GM21619 (cell line): ENCODE results near the gene ELANE.

Source experiments
- ATAC-seq: cut with Tn5 transposase; IDR thresholded peaks from one replicate; pipeline ENCODE4 v1.9.1; 2021; ENCODE audit not compliant: unreplicated experiment

Gene ELANE

GRCh38 chr19:861141-861755 lies 9.1 kb downstream of the ELANE start:
- ATAC-seq = no peak

DNA sequence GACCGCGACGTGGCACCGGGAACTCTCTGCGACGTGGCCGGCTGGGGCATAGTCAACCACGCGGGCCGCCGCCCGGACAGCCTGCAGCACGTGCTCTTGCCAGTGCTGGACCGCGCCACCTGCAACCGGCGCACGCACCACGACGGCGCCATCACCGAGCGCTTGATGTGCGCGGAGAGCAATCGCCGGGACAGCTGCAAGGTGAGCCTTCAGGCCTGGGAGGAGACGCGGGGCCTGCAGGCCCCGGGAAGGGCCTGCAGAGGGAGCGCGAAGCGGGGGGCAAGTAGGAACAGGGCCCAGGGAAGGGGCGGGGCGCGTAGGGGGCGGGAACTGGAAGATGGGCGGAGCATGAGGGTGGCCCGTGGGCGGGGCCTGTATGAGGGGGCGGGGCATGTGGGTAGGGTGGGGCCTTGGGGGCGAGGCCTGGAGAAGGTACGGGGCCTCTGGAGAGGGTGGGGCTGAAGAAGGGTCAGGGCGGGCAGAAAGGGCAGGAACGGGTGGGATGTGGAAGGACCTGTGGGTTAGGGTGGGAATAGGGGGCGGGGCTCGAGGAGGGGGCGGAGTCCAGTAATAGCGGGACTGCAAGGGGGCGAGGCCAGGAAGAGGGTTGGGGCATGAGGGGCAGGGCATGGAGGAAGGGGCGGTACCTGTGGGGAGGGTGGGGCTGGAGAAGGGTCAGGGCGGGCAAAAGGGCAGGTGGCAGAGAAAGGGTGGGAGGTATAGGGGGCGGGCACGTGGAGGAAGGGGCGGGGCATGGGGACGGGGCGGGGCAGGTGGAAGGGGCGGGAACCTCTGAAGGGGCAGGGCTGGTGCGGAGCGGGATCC lies 9.9 kb downstream of the ELANE start:
- ATAC-seq = no peak

DNA sequence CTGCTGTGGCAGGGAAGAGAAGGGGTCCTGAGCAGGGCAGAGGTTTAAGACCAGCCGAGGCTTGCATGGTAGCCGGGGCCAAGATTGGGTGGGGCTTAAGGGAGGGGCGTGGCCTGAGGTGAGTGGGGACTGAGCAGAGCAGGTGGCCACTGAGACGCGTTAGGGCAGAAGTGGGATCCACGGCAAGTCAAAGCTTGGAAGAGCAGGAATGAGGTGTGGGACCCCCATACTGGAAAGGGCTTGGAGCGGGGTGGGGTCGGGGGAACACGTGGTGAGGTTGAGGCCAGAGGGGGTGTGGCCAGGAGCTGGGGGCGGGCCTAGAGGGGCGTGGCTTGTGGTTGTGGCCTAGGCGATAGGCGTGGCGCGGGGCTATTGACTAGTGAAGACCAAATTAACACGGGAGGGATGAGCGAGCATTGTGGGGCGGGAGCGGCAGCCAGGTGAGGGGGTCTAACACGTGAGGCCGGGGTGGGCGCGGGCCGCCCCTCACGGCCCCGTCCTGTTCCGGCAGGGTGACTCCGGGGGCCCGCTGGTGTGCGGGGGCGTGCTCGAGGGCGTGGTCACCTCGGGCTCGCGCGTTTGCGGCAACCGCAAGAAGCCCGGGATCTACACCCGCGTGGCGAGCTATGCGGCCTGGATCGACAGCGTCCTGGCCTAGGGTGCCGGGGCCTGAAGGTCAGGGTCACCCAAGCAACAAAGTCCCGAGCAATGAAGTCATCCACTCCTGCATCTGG lies 10.6 kb downstream of the ELANE start:
- no peak for ATAC-seq

- no peak for ATAC-seq
Observed at GRCh38 chr19:863315-863620, 11.2 kb downstream of the ELANE start.

DNA sequence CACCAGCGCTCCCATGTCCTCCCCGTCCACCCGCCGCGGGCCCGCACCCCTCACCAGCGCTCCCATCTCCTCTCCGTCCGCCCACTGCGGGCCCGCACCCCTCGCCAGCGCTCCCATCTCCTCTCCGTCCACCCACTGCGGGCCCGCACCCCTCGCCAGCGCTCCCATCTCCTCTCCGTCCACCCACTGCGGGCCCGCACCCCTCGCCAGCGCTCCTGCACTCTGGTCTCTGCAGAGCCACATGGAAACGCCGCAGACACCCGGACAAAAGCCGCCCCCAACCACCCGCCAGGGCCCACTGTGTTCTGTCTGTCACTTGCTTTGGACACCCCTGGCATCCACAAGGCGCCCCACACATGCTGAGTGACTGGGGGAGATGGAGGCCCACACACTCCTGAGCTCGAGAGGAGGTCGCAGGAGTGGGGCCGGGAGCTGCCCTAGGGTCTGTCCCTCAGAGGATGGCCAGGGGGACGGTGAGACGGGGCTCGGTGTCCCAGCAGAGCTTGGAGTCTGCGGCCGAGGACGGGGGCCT lies 14.7 kb downstream of the ELANE start:
- no peak for ATAC-seq

DNA sequence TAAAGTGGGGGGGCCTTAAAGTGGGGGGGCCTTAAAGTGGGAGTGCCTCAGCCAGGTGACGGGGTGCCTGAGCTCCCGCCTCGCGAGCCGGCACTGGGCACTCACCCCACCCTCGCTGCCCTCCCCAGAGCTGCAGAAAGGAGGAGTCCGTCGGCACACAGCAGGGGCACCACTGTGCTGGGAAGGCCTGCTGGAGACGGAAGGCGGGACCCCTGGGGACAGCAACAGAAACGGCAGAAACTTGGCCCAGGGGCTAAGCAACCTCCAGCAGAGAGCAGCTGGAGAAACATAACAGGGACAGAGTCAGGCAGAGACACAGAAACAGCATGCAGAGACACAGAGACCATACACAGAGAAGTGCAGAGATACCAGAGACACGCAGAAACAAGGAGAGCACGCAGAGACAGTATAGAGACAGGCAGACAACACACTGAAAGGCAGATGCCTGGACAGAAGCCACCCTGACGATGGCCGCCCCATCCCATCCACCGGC lies 15.2 kb downstream of the ELANE start:
- ATAC-seq = no peak

- ATAC-seq = no peak
Observed at GRCh38 chr19:867855-868457, 15.9 kb downstream of the ELANE start.

DNA sequence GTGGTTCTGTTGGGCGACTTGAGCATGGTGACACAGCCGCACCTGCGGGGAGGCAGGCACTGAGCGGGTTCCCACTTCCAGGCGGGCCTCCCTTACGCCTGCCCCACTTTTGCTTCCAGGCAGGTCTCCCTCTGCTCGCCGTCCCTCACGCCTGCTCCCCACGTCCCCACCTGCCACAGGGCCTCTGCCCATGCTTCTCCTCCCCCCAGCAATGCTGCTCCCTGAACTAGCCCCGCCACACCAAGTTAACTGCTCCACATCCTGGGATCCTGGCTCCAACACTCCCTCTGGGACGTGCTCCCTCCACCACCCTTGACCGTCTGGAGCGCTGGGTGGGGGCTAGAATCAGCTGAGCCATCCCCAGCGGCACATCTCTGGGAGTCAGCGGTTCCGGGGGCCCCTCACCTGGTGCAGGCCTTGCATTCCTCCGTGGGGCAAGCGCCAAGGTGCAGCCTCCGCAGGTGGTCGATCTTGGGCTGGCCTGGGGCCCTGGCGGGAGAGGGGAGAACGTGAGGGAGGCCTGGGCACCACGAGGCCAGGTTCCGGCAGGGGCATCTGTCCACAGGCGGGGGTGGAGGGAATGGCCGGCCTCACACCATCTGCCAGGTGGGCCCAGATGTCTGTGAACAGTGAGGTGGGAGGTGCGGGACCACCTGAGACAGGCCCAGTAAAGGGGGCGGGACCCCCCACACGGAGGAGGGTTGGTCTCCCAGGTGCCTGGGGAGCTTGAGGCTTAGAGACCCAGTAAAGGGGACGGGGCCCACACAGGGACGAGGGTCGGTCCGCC lies 16.5 kb downstream of the ELANE start:
- no peak for ATAC-seq

GRCh38 chr19:869245-870177 lies 17.4 kb downstream of the ELANE start:
- no peak for ATAC-seq

GRCh38 chr19:870314-870713 lies 18.2 kb downstream of the ELANE start:
- no peak for ATAC-seq

- no peak for ATAC-seq
Observed at GRCh38 chr19:870963-871401, 18.9 kb downstream of the ELANE start.

DNA sequence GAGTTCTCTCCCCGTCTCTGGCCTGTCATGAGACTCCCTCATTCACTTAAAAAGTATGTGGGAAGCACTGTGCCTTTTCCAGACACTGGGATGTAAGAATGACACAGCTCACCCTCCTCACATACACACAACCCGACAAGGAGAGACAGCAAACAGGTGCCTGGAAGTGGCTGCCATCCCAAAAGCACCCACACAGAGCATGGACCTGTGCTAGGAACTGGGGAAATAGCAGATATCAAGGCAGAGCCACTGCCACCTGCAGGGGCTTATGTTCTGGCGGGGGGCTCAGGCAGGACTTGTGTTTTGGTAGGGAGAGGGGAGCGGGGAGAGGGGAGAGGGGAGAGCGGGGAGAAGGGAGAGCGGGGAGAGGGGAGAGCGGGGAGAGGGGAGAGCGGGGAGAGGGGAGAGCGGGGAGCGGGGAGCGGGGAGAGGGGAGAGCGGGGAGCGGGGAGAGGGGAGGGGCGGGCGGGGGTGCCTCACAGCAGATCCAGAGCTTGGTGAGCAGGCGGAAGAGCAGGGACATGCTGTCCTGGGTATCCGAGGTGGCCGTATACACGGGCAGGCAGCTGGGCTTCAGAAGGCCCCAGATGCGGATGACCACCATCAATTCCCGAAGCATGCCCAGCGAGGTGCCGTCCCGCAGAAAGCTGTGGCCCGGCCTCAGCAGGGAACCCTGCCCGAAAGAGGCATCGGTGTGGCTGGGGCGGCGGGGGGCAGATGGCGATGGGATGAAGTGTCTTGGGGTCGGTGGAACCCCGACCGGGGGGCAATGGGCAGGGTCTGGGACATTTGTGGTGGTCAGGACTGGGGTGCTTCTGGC lies 19.6 kb downstream of the ELANE start:
- ATAC-seq = no peak

GRCh38 chr19:872266-872951 lies 20.3 kb downstream of the ELANE start:
- no peak for ATAC-seq

GRCh38 chr19:873084-873483 lies 21.0 kb downstream of the ELANE start:
- no peak for ATAC-seq

DNA sequence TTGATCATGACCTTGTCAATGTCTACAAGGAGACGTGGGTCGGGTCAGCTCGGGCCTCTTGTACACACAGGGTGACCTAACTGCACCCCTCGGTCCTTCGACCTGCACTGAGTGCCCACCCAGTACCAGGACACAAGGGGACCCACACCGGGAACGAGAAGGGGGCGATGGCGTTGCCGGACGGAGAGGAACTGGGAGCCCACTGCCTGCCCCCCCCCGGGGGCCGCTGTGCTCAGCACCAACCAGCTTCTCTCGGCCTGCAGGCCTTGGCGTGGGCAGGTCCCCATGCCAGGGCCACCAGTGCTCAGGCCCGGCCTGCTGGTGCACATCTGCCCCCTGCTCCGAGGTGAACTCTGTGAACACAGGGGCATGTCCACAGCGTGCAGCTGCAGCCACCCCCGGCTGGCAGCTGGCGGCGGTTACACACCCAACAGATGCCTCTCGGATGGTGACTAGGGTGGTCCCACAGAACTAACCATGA lies 21.5 kb downstream of the ELANE start:
- no peak for ATAC-seq

DNA sequence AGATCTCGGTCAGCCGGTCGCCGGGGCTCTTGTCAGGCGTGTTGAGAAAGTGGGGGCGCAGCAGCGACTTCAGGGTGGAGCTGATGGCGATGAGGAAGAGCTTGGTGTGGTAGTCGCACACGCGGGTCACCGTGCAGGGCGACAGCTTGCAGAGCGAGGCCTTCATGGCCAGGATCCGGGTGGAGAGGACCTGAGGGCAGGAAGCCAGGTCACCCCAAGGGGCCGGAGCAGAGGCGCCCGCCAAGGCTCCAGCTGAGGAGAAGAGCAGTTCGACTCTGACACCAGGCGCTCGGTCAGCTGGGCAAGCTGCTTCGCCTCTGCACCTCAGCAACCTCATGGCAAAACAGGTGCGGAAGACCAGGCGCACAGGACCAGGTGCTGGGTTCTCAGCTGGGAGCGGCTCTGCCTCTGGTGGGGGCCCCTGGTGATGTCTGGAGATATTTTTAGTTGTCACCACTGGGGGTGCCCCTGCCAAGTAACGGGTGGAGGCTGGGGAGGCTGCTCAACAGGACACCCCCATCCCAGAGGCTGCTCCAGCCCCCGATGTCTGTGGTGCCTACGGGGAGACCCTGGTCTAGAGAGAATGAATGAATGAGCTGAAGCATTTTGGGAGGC lies 23.3 kb downstream of the ELANE start:
- no peak for ATAC-seq

GRCh38 chr19:876089-876488 lies 24.0 kb downstream of the ELANE start:
- ATAC-seq = no peak
